B cell (primary cell): Measurements from ENCODE around the gene PFDN6. TPM values are rescaled to one million over a fixed set of nuclear protein-coding genes. Genes with fewer than 3 reads are reported as not detected.
A peak's percentile ranks its signal among the peaks of the same experiment; 100 is the strongest.

ENCODE experiments used
- ATAC-seq: fragments of 200-7000 bp; cut with Tn5 transposase; one replicate; pipeline ENCODE4 v1.10.0; 2021; ENCODE audit warnings: low read depth, mild to moderate bottlenecking, moderate number of reproducible peaks, moderate library complexity
- CTCF ChIA-PET: fragments of 350-600 bp; sonication (Branson Sonifier 250); formaldehyde crosslinking; loops from one replicate; lab custom pipeline; 2021; ENCODE audit warnings: antibody characterized with exemption, inconsistent platforms; lab: Charles Lee
- POLR2A ChIA-PET: fragments of 350-600 bp; sonication (Branson Sonifier 250); formaldehyde crosslinking; loops from one replicate; lab custom pipeline; 2021; ENCODE audit warnings: antibody characterized with exemption; lab: Charles Lee
- DNase-seq: peaks from one replicate; pipeline ENCODE4 v3.0.0; 2013
- H2AFZ ChIP-seq: 2 replicates; pipeline ENCODE4 v1.6.1; 2012; ENCODE audit warnings: mild to moderate bottlenecking, low read depth, low read length; ENCODE audit not compliant: insufficient read depth, poor library complexity, severe bottlenecking
- H3K27ac ChIP-seq, 2 donors: 1 replicate in 1 of 2; 2 replicates in 1 of 2; pipeline ENCODE4 v1.5.1; 2012 to 2013; ENCODE audit warnings: low read length in 2 of 2, mild to moderate bottlenecking in 2 of 2, moderate library complexity in 1 of 2
- H3K27me3 ChIP-seq, 4 experiments: fragments of 200-600 bp in 1 of 4; sonication (generic) in 1 of 4; replicated peaks in 1 of 4; 1 replicate in 2 of 4; 2 replicates in 2 of 4; pipeline versions ENCODE4 v1.6.1 to v1.7.0; 2013 to 2016; ENCODE audit warnings: low read length in 3 of 4, mild to moderate bottlenecking in 2 of 4, mixed read lengths in 1 of 4, moderate library complexity in 1 of 4; ENCODE audit not compliant: insufficient read depth in 4 of 4, control insufficient read depth in 3 of 4; ENCODE audit errors: control extremely low read depth in 1 of 4
- H3K36me3 ChIP-seq, 2 experiments: replicated peaks in 1 of 2; 1 replicate in 1 of 2; 2 replicates in 1 of 2; pipeline versions ENCODE4 v1.6.1 to v1.7.1; 2013; ENCODE audit warnings: low read length in 1 of 2; ENCODE audit not compliant: insufficient read depth in 2 of 2, control insufficient read depth in 1 of 2; ENCODE audit errors: control extremely low read depth in 1 of 2, extremely low read depth in 1 of 2
- H3K4me1 ChIP-seq, 2 donors: fragments of 200-600 bp in 1 of 2; sonication (generic) in 1 of 2; 1 replicate in 1 of 2; 2 replicates in 1 of 2; pipeline versions ENCODE4 v1.5.1 to v1.6.1; 2013 to 2017; ENCODE audit warnings: low read length in 2 of 2; ENCODE audit not compliant: control insufficient read depth in 2 of 2, insufficient read depth in 2 of 2
- H3K4me2 ChIP-seq: replicated peaks from 2 replicates; pipeline ENCODE3; 2012; ENCODE audit warnings: mild to moderate bottlenecking, low read depth, low read length; ENCODE audit not compliant: poor library complexity, severe bottlenecking
- H3K4me3 ChIP-seq, 5 experiments: fragments of 200-600 bp in 1 of 5; sonication (generic) in 1 of 5; 1 replicate in 3 of 5; 2 replicates in 2 of 5; pipeline versions ENCODE4 v1.5.1 to v1.7.0; 2011 to 2016; ENCODE audit warnings: low read length in 4 of 5, mild to moderate bottlenecking in 4 of 5, low read depth in 2 of 5, control low read depth in 1 of 5, moderate library complexity in 1 of 5; ENCODE audit not compliant: insufficient read depth in 1 of 5; ENCODE audit errors: control extremely low read depth in 1 of 5, extremely low read depth in 1 of 5
- H3K79me2 ChIP-seq: fragments of 200-600 bp; sonication (generic); one replicate; pipeline ENCODE4 v1.6.0; 2016; ENCODE audit warnings: low read length; ENCODE audit not compliant: control insufficient read depth, insufficient read depth
- H3K9ac ChIP-seq: fragments of 200-600 bp; sonication (generic); 2 replicates; pipeline ENCODE4 v1.6.1; 2017; ENCODE audit warnings: mild to moderate bottlenecking, low read length, moderate library complexity
- H3K9me3 ChIP-seq, 3 donors: one replicate each; pipeline versions ENCODE4 v1.6.1 to v1.7.1; 2013; ENCODE audit warnings: low read length in 2 of 3; ENCODE audit not compliant: control insufficient read depth in 2 of 3, insufficient read depth in 1 of 3; ENCODE audit errors: control extremely low read depth in 1 of 3
- H4K20me1 ChIP-seq: 2 replicates; pipeline ENCODE4 v1.6.0; 2012; ENCODE audit warnings: mild to moderate bottlenecking, low read length; ENCODE audit not compliant: insufficient read depth, control insufficient read depth, poor library complexity, severe bottlenecking
- H3K27ac Mint-ChIP-seq: one replicate; pipeline ENCODE4 v1.8.0; 2021; ENCODE audit warnings: mixed read lengths
- H3K27me3 Mint-ChIP-seq: one replicate; pipeline ENCODE4 v1.8.0; 2021; ENCODE audit warnings: mixed read lengths
- H3K4me1 Mint-ChIP-seq: one replicate; pipeline ENCODE4 v1.8.0; 2021; ENCODE audit warnings: mixed read lengths
- H3K4me3 Mint-ChIP-seq: one replicate; pipeline ENCODE4 v1.8.0; 2021; ENCODE audit warnings: mixed read lengths
- H3K9me3 Mint-ChIP-seq: one replicate; pipeline ENCODE4 v1.8.0; 2022; ENCODE audit warnings: mixed read lengths; ENCODE audit not compliant: insufficient read depth
- EZH2 ChIP-seq: IDR thresholded peaks from 2 replicates; pipeline ENCODE4 v1.6.1; 2012; ENCODE audit warnings: borderline replicate concordance, low read depth, mild to moderate bottlenecking, moderate library complexity, low read length; ENCODE audit not compliant: insufficient read depth, poor library complexity, severe bottlenecking
- WGBS: methylation state at CpG from one replicate; pipeline ENCODE4 v1.1.5; 2013; ENCODE audit warnings: missing lambda C conversion rate; ENCODE audit not compliant: insufficient coverage; 5-methylcytosine and 5-hydroxymethylcytosine counted together
- intact Hi-C: fragments of 100-400 bp; cut with micrococcal nuclease; formaldehyde crosslinking; loops from one replicate; pipeline ENCODE4 v1.10.0; 2022
- polyA plus RNA-seq: library from polyadenylated mRNA; depleted of rRNA; stranded (reverse); fragments of >200 nt; gene quantifications from 2 replicates; pipeline ENCODE4 v1.2.3, GENCODE V29; 2012
- total RNA-seq, 2 donors: library from RNA; stranded (reverse); fragments of 120-200 nt in 1 of 2; gene quantifications; 1 replicate in 1 of 2; 2 replicates in 1 of 2; pipeline versions ENCODE4 v1.2.3 to v1.2.4, GENCODE V29; 2013 to 2022
- TF ChIP-seq, protein P1 (sequence below): fragments of 200-600 bp; IDR thresholded peaks from one replicate; pipeline ENCODE4 v1.8.0; 2022; ENCODE audit warnings: antibody characterized with exemption, mild to moderate bottlenecking

Gene PFDN6
- total and polyA plus RNA-seq, 2 donors (not counting 1 experiment from before 2014, with no cell fraction given) = 33.2 to 51.1 TPM

DNA sequence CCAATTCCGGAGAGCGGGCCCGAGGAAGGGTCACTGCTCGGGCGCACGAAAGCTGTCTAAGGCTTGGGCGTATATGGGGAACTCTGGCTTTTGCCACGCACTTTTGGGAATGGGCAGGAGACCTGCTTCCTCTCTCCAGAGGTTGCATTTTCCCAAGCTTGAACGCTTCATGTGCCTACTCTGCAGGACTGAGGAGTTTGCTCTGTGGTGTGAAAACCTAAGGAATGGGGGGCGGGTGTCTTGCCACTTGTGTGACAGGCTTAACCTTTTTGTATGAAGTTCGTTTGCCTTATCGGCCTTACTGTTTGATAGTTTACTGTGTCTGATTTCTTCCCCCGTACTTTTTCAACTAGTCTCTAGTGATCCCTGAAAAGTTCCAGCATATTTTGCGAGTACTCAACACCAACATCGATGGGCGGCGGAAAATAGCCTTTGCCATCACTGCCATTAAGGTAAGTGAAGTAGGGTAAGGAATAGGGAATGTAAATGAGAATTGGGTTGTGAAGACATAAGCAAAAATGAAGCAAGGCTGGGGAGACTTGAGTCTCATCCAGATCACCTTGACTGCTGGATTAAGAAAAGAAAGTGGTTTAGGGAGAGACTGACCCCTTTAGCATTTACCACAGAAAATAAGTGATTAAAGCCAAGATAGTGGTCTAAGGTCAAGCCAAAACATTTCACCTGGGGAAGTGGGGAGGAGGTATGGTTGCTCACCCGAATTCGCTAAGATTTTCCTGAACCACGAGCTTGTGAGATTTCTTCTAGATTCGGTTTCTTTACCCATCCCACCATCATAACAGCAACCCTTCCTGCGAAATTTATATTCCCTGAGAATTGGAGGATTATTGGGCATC, 16.9 kb upstream of the PFDN6 start:
- Histone ChIP-seq H3K27ac (peak overlapping the region; percentile 89 to 94), H3K9ac (peak overlapping the region; percentile 93), H3K4me1 (peaks cover 48 to 58% of the 10 kb centered on the region in 2 donors), H3K4me3 (peak overlapping the region; percentile 81 to 95 (median 86)), H2AFZ (peak overlapping the region; percentile 99), H4K20me1 (peaks cover 20% of the 10 kb centered on the region), H3K27me3 (no peaks in the 10 kb centered on the region), H3K4me2 (peak overlapping the region; percentile 90), H3K36me3 (peaks cover 14 to 51% of the 10 kb centered on the region in 2 experiments), H3K9me3 (no peaks in the 10 kb centered on the region), H3K79me2 (peaks cover 71% of the 10 kb centered on the region)
- Mint-ChIP-seq H3K4me3 (peak overlapping the region; percentile 94), H3K9me3 (no peaks in the 10 kb centered on the region), H3K4me1 (peaks cover 67% of the 10 kb centered on the region), H3K27ac (peak overlapping the region; percentile 99), H3K27me3 (no peaks in the 10 kb centered on the region)
- POLR2A ChIA-PET = interaction anchor here (0.5 to 2.2 kb wide), 14 partner anchors 12 to 301 kb away, joined by 3 to 36 read pairs (median 6); partner anchors contain the start of genes PFDN6, PHF1, RGL2 and WDR46
- DNase-seq (no peak), ATAC-seq (no peak)
- TF ChIP-seq, protein P1, sequence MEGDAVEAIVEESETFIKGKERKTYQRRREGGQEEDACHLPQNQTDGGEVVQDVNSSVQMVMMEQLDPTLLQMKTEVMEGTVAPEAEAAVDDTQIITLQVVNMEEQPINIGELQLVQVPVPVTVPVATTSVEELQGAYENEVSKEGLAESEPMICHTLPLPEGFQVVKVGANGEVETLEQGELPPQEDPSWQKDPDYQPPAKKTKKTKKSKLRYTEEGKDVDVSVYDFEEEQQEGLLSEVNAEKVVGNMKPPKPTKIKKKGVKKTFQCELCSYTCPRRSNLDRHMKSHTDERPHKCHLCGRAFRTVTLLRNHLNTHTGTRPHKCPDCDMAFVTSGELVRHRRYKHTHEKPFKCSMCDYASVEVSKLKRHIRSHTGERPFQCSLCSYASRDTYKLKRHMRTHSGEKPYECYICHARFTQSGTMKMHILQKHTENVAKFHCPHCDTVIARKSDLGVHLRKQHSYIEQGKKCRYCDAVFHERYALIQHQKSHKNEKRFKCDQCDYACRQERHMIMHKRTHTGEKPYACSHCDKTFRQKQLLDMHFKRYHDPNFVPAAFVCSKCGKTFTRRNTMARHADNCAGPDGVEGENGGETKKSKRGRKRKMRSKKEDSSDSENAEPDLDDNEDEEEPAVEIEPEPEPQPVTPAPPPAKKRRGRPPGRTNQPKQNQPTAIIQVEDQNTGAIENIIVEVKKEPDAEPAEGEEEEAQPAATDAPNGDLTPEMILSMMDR = no peak
- no peak for TF ChIP-seq EZH2
- 11% methylated on average over 12 of the region's 22 CpGs for WGBS
- CTCF ChIA-PET = interaction anchor here (1.1 to 1.8 kb wide), 11 partner anchors 8 to 153 kb away, joined by 3 to 15 read pairs (median 4); partner anchors contain the start of genes PFDN6, WDR46 and ZBTB22
- intact Hi-C loops = loop anchor here (1.0 to 5.0 kb wide), 4 partner anchors 17 to 310 kb away; partner anchors contain the start of genes BAK1, KIFC1, PFDN6 and WDR46
